Stimulated activated memory B cell treated with anti-CD40 and anti-IgM and Interleukin-4, amounts not matched to agents 10 μg/mL and 1 μg/mL and 100 μg/mL, for 72 hours (primary cell): ENCODE results near the gene TAPBP.
A peak's percentile ranks its signal among the peaks of the same experiment; 100 is the strongest.

Source experiments
- ATAC-seq: fragments of 150-1000 bp; cut with Tn5 transposase; 2 replicates; pipeline ENCODE4 v1.10.0; 2021
- H3K27ac Mint-ChIP-seq: one replicate; pipeline ENCODE4 v1.8.0; 2022; ENCODE audit warnings: mild to moderate bottlenecking, mixed read lengths
- H3K27me3 Mint-ChIP-seq: one replicate; pipeline ENCODE4 v1.8.0; 2022; ENCODE audit warnings: mixed read lengths
- H3K36me3 Mint-ChIP-seq: one replicate; pipeline ENCODE4 v1.8.0; 2022; ENCODE audit warnings: mixed read lengths
- H3K4me1 Mint-ChIP-seq: one replicate; pipeline ENCODE4 v1.8.0; 2022; ENCODE audit warnings: mixed read lengths
- H3K4me3 Mint-ChIP-seq: one replicate; pipeline ENCODE4 v1.8.0; 2022; ENCODE audit warnings: mild to moderate bottlenecking, moderate library complexity, mixed read lengths
- H3K9me3 Mint-ChIP-seq: one replicate; pipeline ENCODE4 v1.8.0; 2022; ENCODE audit warnings: mixed read lengths

TAPBP gene

DNA sequence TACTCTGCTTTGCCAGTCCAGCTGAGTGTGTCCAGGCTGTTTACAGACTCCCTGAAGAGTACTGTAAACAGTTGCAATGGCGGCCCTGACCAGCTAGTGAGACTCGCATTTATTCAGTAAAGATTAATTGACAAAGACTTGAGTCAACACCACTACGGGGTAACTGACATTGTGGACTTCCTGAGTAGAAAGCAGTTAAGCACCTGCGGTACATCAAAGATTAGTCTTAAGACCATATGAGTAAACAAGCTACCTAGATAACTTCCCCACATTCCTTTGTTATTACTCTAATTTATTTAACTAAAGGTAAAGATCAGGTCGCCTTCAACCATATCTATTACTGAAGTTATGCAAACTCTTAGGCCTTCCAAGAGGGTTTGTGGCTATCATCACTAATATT lies 54.8 kb downstream of the TAPBP start:
- Mint-ChIP-seq H3K4me1 (no peaks in the 10 kb centered on the region), H3K9me3 (no peaks in the 10 kb centered on the region), H3K4me3 (no peak overlapping the region), H3K36me3 (peaks cover 43% of the 10 kb centered on the region), H3K27ac (no peak overlapping the region), H3K27me3 (no peaks in the 10 kb centered on the region)
- ATAC-seq, result no peak

DNA sequence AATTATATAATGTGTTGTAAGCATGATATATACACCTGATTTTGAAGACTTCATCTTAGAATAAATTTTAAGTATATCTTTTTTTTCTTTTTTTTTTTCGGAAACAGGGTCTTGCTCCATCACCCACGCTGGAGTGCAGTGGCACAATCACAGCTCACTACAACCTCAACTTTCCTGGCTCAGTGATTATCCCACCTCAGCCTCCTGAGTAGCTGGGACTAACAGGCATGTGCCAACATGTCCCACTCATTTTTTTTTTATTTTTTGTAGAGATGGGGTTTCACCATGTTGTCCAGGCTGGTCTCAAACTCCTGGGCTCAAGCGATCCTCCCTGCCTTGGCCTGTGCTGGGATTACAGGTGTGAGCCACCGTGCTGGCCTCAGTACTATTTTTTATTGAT lies 59.3 kb downstream of the TAPBP start:
- no peaks in the 10 kb centered on the region for H3K9me3 Mint-ChIP-seq
- H3K36me3 Mint-ChIP-seq, result peaks cover 43% of the 10 kb centered on the region
- no peak overlapping the region for H3K4me3 Mint-ChIP-seq
- peaks cover 23% of the 10 kb centered on the region for H3K4me1 Mint-ChIP-seq
- no peak for ATAC-seq
- H3K27ac Mint-ChIP-seq, result no peak overlapping the region
- H3K27me3 Mint-ChIP-seq, result no peaks in the 10 kb centered on the region

DNA sequence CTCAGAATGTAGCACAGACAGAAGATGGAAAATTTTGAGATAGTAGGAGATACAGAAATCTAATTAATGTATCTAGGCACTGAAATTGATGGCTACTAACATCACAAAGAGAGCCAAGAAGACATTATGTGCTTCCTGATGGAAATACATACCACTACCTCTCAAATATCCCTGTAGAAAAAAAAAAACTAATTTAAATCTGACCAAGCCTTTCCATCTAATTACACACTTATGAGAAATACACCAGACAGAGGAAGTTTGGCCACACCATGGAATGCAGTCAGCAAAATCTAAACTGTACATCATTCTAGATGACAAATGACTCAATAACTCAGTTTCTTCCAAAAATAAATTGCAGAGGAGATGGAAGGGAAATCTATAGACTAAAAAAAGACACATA lies 61.1 kb downstream of the TAPBP start:
- peaks cover 41% of the 10 kb centered on the region for H3K36me3 Mint-ChIP-seq
- no peak overlapping the region for H3K27ac Mint-ChIP-seq
- H3K27me3 Mint-ChIP-seq, result no peaks in the 10 kb centered on the region
- no peaks in the 10 kb centered on the region for H3K9me3 Mint-ChIP-seq
- H3K4me3 Mint-ChIP-seq, result no peak overlapping the region
- peaks cover 39% of the 10 kb centered on the region for H3K4me1 Mint-ChIP-seq
- ATAC-seq, result no peak

DNA sequence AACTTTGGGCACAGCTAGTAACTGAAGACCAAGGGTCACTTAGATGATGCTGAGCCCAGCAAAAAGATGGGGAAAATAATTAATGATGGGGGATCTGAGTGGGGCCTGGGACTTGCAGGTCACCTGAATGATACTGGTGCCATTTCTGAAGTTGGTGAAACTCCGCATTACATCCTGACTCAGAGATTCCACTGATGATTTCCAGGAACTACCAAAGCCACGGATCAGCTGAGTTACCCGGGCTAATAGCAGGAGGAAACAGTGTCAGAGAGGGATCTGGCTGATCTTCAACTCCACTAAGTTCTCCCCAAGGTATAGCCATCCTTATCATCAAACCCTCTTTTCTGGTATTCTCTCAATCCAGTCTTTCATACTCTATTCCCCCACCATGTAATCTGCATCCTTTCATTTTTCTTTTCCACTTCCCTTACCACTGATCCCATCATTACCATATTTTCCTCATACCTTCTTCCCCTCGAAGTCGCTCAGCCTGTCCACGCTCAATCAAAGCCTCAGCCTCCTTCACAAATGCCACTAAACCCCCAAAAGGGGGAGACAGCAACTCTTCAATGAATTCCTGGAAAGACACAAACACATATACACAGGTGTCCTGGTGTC lies 62.4 kb downstream of the TAPBP start:
- Mint-ChIP-seq H3K4me1 (peaks cover 40% of the 10 kb centered on the region), H3K27ac (peak overlapping the region; percentile 4), H3K36me3 (peaks cover 37% of the 10 kb centered on the region), H3K4me3 (no peak overlapping the region), H3K27me3 (no peaks in the 10 kb centered on the region), H3K9me3 (no peaks in the 10 kb centered on the region)
- ATAC-seq, result no peak

DNA sequence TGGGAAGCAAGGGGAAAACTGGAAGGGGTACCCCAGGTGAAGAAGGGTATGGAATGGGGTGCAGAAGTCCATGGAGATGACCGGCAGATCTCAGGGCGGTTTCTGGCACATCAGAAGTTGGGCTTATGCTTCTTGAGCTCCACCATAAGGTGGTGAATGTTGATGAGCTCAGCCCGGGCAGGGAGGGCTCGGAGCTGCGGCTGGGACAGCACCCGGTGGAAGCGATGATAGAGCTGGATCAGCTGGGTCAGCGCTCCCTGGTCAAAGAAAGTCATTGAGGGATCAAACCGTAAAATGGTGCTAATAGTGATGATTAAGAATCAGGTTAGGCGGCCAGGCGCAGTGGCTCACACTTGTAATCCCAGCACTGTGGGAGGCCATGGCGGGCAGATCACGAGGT lies 63.1 kb downstream of the TAPBP start:
- no peak overlapping the region for H3K4me3 Mint-ChIP-seq
- peaks cover 34% of the 10 kb centered on the region for H3K36me3 Mint-ChIP-seq
- peak overlapping the region; percentile 91 for H3K27ac Mint-ChIP-seq

DNA sequence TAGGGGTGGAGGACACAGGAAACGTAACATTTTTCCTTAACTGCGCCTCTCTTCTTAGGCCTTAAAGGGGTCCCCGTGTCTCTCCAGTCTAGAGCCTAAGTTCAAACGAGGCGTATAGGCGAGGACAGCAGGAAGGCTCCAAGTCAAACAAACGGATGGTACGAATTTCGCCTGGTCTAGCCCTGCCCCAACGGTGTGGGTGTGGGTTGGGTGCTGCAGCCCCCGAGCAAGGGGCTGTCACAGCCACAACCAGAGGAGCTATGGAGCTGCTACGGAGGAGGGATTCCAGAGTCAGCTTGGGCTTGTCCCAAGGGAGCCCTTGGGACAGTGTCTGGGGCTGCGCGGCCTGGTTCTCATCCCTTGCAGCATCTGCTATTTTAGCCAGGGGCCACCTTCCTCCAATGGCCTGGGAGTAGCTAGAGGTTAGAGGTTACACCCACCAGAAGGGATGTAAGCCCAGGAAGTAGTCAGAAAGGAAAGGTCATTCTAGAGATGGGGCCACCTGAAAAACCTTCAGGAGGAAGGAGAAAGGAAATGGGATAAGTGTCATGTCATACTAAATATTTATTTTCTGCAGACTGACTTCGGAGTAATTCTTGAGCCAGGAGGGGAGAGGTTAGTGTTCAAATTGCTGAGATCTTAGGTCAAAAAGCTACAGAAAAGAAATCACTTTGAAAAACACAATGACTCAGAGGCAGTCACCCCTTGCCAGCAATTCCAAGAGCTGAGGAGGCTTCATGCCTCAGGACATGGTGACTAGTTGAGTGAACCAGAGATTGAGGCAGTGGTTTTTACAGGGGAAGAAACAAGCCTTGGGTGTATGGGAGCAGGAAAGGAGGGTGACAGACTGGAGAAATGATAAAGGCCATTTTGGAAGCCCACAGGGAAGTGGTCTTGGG lies 63.9 kb downstream of the TAPBP start:
- peak overlapping the region; percentile 82 for H3K4me3 Mint-ChIP-seq
- peaks cover 40% of the 10 kb centered on the region for H3K4me1 Mint-ChIP-seq
- no peaks in the 10 kb centered on the region for H3K27me3 Mint-ChIP-seq
- H3K27ac Mint-ChIP-seq, result peak overlapping the region; percentile 91
- H3K36me3 Mint-ChIP-seq, result peaks cover 32% of the 10 kb centered on the region
- H3K9me3 Mint-ChIP-seq, result no peaks in the 10 kb centered on the region
- no peak for ATAC-seq

More for the DNA sequence above, 63.1 kb downstream of the TAPBP start:
- H3K4me1 Mint-ChIP-seq, result peaks cover 40% of the 10 kb centered on the region
- no peak for ATAC-seq
- H3K27me3 Mint-ChIP-seq, result no peaks in the 10 kb centered on the region
- no peaks in the 10 kb centered on the region for H3K9me3 Mint-ChIP-seq
